OCI-LY7 (cell line): Measurements from ENCODE around the gene ANKRD11. TPM values are rescaled to one million over a fixed set of nuclear protein-coding genes. Genes with fewer than 3 reads are reported as not detected.

ENCODE experiments used
- BruUV-seq: library from RNA; stranded (reverse); fragments of 400-500 nt; replicated peaks from 2 replicates; lab custom pipeline; 2021; lab: Mats Ljungman, UMichigan
- CTCF ChIA-PET: fragments of 300-600 bp; sonication (Branson Sonifier 250); formaldehyde crosslinking; loops from one replicate; lab custom pipeline; 2022; ENCODE audit warnings: antibody characterized with exemption; ENCODE audit not compliant: unreplicated experiment; lab: Charles Lee
- POLR2A ChIA-PET: fragments of 300-600 bp; sonication (Branson Sonifier 250); formaldehyde crosslinking; loops from one replicate; lab custom pipeline; 2022; ENCODE audit warnings: antibody characterized with exemption; lab: Charles Lee
- DNase-seq: peaks from one replicate; pipeline ENCODE4 v3.0.0-alpha.2; 2015; ENCODE audit warnings: low spot score
- H2AFZ ChIP-seq: fragments of 200-600 bp; sonication (generic), shearing (Covaris generic); 2 replicates; pipeline ENCODE4 v1.6.1; 2014; ENCODE audit warnings: mild to moderate bottlenecking, antibody characterized with exemption, low read length, moderate library complexity
- H3K27ac ChIP-seq: fragments of 200-600 bp; sonication (generic); 2 replicates; pipeline ENCODE4 v1.5.1; 2014; ENCODE audit warnings: mixed run types, low read depth, mild to moderate bottlenecking, moderate library complexity, low read length, inconsistent platforms; ENCODE audit not compliant: poor library complexity, severe bottlenecking
- H3K36me3 ChIP-seq: fragments of 200-600 bp; sonication (generic); 2 replicates; pipeline ENCODE4 v1.6.1; 2014; ENCODE audit warnings: mild to moderate bottlenecking, antibody characterized with exemption, low read length, moderate library complexity, mixed read lengths; ENCODE audit not compliant: insufficient read depth
- H3K4me1 ChIP-seq: fragments of 200-600 bp; sonication (generic); 2 replicates; pipeline ENCODE4 v1.5.1; 2014; ENCODE audit warnings: mild to moderate bottlenecking, low read length; ENCODE audit not compliant: insufficient read depth, poor library complexity, severe bottlenecking
- H3K4me2 ChIP-seq: fragments of 200-600 bp; sonication (generic); 2 replicates; pipeline ENCODE4 v1.6.1; 2014; ENCODE audit warnings: mild to moderate bottlenecking, low read length
- H3K4me3 ChIP-seq: fragments of 200-600 bp; sonication (generic); 2 replicates; pipeline ENCODE4 v1.5.1; 2014; ENCODE audit warnings: mild to moderate bottlenecking, low read depth, low read length; ENCODE audit not compliant: poor library complexity, severe bottlenecking
- H3K79me2 ChIP-seq: fragments of 200-600 bp; sonication (generic); 2 replicates; pipeline ENCODE4 v1.6.1; 2016; ENCODE audit warnings: low read depth, mild to moderate bottlenecking, low read length, moderate library complexity, mixed read lengths; ENCODE audit not compliant: insufficient read depth
- H3K9me2 ChIP-seq: fragments of 200-600 bp; sonication (generic); 2 replicates; pipeline ENCODE4 v1.6.1; 2016; ENCODE audit warnings: mild to moderate bottlenecking, low read length, mixed read lengths; ENCODE audit not compliant: insufficient read depth
- H3K9me3 ChIP-seq: fragments of 200-600 bp; sonication (generic); 2 replicates; pipeline ENCODE4 v1.6.1; 2014; ENCODE audit warnings: mild to moderate bottlenecking, mixed run types, low read length, mixed read lengths
- H4K20me1 ChIP-seq: fragments of 200-600 bp; sonication (generic); 2 replicates; pipeline ENCODE4 v1.6.1; 2014; ENCODE audit warnings: mild to moderate bottlenecking, antibody characterized with exemption, low read length, moderate library complexity, mixed read lengths; ENCODE audit not compliant: insufficient read depth
- CTCF ChIP-seq: fragments of 200-600 bp; sonication (generic); conservative IDR thresholded peaks from 2 replicates; pipeline ENCODE4 v1.5.1; 2014; ENCODE audit warnings: mild to moderate bottlenecking, antibody characterized with exemption, low read length, moderate library complexity, mixed read lengths
- EZH2phosphoT487 ChIP-seq: fragments of 200-600 bp; sonication (generic); IDR thresholded peaks from 2 replicates; pipeline ENCODE4 v1.6.1; 2018; ENCODE audit warnings: low read depth, borderline replicate concordance, mild to moderate bottlenecking, mixed run types, antibody characterized with exemption, low read length, moderate library complexity, mixed read lengths
- intact Hi-C: fragments of 100-400 bp; cut with micrococcal nuclease; formaldehyde crosslinking; loops from one replicate; pipeline ENCODE4 v1.10.0; 2022; ENCODE audit not compliant: unreplicated experiment
- total RNA-seq, 2 experiments: library from RNA; depleted of rRNA in 1 of 2; stranded (reverse); fragments of >200 nt in 1 of 2; shearing (Covaris generic) in 1 of 2; gene quantifications; 2 replicates each; pipeline ENCODE4 v1.2.3, GENCODE V29; 2014 to 2022

ANKRD11 gene
- total RNA-seq, 2 experiments from 2014 or later = 89.1 to 251 TPM

- Histone ChIP-seq H3K4me1 (no peaks in the 10 kb centered on the region), H3K4me2 (no peak overlapping the region), H4K20me1 (no peaks in the 10 kb centered on the region), H3K9me3 (no peaks in the 10 kb centered on the region), H3K27ac (no peak overlapping the region), H2AFZ (no peak overlapping the region), H3K79me2 (peaks cover 4% of the 10 kb centered on the region; the same call in 1 of the 2 replicates), H3K9me2 (no peaks in the 10 kb centered on the region), H3K36me3 (peaks cover 32% of the 10 kb centered on the region), H3K4me3 (no peak overlapping the region)
- BruUV-seq = no TSS peak
- TF ChIP-seq CTCF (no peak), EZH2phosphoT487 (no peak)
- ChIA-PET CTCF (interaction anchor here (0.6 kb wide), 1 partner anchor 101 kb away, joined by 3 read pairs; no protein-coding TSS in a partner anchor), POLR2A (no interaction called here)
- DNase-seq = no peak
- intact Hi-C loops = no loop called here
These were observed 196.9 kb downstream of the ANKRD11 start for GRCh38 chr16:89293276-89294143.

GRCh38 chr16:89292443-89293078, 197.8 kb downstream of the ANKRD11 start:
- Histone ChIP-seq H3K36me3 (peaks cover 34% of the 10 kb centered on the region), H3K79me2 (peaks cover 4% of the 10 kb centered on the region; the same call in 1 of the 2 replicates), H3K9me3 (no peaks in the 10 kb centered on the region), H3K4me3 (no peak overlapping the region), H4K20me1 (no peaks in the 10 kb centered on the region), H3K4me1 (no peaks in the 10 kb centered on the region), H2AFZ (no peak overlapping the region), H3K4me2 (no peak overlapping the region), H3K27ac (no peak overlapping the region), H3K9me2 (no peaks in the 10 kb centered on the region)
- intact Hi-C loops = no loop called here
- DNase-seq = no peak
- TF ChIP-seq EZH2phosphoT487 (no peak), CTCF (no peak)
- CTCF ChIA-PET = no interaction called here
- POLR2A ChIA-PET = no interaction called here
- BruUV-seq = no TSS peak
